Measurements from ENCODE around the gene C9orf85.

GRCh38 chr9:71941998-71942567 lies 30.6 kb downstream of the C9orf85 start:
- TF ChIP-seq, protein P1, sequence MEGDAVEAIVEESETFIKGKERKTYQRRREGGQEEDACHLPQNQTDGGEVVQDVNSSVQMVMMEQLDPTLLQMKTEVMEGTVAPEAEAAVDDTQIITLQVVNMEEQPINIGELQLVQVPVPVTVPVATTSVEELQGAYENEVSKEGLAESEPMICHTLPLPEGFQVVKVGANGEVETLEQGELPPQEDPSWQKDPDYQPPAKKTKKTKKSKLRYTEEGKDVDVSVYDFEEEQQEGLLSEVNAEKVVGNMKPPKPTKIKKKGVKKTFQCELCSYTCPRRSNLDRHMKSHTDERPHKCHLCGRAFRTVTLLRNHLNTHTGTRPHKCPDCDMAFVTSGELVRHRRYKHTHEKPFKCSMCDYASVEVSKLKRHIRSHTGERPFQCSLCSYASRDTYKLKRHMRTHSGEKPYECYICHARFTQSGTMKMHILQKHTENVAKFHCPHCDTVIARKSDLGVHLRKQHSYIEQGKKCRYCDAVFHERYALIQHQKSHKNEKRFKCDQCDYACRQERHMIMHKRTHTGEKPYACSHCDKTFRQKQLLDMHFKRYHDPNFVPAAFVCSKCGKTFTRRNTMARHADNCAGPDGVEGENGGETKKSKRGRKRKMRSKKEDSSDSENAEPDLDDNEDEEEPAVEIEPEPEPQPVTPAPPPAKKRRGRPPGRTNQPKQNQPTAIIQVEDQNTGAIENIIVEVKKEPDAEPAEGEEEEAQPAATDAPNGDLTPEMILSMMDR (IDR thresholded peaks at IDR 0.05; ENCODE audit: low read length) = no peak
- TF ChIP-seq EZH2 (IDR thresholded peaks at IDR 0.05; ENCODE audit: borderline replicate concordance, low read length) = no peak
